SU-DHL-6 (cell line): ENCODE measurements around the gene ASCC2.

Source experiments
- EZH2phosphoT487 ChIP-seq: fragments of 200-600 bp; sonication (generic), shearing (Covaris generic); conservative IDR thresholded peaks from 2 replicates; pipeline ENCODE4 v1.6.1; 2018; ENCODE audit warnings: mild to moderate bottlenecking, antibody characterized with exemption, low read length, moderate library complexity, mixed read lengths
- TF ChIP-seq, protein P1 (sequence below): fragments of 200-600 bp; sonication (generic); IDR thresholded peaks from one replicate; pipeline ENCODE4 v1.5.1; 2017; ENCODE audit warnings: antibody characterized with exemption, mild to moderate bottlenecking, low read length, moderate library complexity; ENCODE audit not compliant: insufficient read depth, poor library complexity, severe bottlenecking

DNA sequence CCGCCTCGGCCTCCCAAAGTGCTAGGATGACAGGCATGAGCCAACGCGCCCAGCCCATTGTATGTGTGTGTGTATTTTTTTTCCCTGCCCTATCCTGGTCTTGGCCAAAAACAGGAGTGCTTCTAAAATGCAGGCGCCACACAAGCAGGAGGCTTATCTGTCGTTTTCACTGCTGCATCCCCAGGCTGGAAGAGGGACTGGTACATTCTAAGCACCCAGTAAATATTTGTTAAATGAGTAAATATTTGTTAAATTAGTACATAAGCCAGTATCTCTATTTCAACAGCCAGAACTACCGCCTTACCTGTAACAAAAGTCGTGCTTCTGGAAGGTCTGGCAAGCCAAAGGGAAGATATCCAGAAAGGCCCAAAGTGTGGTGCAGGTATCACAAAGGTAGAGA is 24.9 kb downstream of the ASCC2 start:
- TF ChIP-seq, protein P1, sequence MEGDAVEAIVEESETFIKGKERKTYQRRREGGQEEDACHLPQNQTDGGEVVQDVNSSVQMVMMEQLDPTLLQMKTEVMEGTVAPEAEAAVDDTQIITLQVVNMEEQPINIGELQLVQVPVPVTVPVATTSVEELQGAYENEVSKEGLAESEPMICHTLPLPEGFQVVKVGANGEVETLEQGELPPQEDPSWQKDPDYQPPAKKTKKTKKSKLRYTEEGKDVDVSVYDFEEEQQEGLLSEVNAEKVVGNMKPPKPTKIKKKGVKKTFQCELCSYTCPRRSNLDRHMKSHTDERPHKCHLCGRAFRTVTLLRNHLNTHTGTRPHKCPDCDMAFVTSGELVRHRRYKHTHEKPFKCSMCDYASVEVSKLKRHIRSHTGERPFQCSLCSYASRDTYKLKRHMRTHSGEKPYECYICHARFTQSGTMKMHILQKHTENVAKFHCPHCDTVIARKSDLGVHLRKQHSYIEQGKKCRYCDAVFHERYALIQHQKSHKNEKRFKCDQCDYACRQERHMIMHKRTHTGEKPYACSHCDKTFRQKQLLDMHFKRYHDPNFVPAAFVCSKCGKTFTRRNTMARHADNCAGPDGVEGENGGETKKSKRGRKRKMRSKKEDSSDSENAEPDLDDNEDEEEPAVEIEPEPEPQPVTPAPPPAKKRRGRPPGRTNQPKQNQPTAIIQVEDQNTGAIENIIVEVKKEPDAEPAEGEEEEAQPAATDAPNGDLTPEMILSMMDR, result no peak
- no peak for TF ChIP-seq EZH2phosphoT487
